ENCODE results near the gene MAGED4.
"Not testable (repeated sequence)": the region's sequence is repeated elsewhere in the genome, so short reads cannot be mapped to it uniquely, and the experiment has no call there.

Gene MAGED4, protein sequence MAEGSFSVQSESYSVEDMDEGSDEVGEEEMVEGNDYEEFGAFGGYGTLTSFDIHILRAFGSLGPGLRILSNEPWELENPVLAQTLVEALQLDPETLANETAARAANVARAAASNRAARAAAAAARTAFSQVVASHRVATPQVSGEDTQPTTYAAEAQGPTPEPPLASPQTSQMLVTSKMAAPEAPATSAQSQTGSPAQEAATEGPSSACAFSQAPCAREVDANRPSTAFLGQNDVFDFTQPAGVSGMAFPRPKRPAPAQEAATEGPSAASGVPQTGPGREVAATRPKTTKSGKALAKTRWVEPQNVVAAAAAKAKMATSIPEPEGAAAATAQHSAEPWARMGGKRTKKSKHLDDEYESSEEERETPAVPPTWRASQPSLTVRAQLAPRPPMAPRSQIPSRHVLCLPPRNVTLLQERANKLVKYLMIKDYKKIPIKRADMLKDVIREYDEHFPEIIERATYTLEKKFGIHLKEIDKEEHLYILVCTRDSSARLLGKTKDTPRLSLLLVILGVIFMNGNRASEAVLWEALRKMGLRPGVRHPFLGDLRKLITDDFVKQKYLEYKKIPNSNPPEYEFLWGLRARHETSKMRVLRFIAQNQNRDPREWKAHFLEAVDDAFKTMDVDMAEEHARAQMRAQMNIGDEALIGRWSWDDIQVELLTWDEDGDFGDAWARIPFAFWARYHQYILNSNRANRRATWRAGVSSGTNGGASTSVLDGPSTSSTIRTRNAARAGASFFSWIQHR

DNA sequence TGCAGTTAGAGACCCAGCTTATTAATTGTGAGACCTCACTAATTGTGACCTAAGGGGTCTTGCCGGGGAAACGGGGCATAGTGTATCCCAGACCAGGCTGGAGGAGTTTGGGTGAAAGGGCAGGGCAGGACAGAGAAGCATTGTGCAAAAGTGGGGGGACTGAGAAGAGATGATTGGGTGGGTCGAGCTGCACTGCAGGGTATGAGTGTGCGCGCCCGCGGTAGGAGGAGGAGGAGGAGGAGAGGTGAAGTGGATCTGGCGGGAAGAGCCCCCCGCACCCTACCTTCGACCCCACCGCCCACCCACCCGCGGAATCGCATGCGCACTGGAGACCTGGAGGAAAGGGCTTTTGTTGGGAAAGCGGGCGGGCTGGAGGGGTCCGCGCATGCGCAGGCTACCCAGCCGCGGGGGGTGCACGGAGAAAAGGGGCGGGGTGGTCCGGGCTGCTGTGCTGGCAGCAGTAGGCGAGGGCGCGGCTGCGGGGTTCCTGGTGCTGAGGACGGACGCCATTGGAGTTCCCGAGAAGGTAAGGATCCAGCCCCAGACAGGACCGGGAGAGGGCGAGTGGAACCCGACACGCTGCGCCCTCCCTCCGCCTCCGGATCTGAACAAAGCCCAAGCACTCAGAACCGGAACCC, at the start of gene MAGED4:
TSS of gene MAGED4 (plus strand) at position 449 of the 638 bp plus-strand sequence. CDS start 1,035 bp downstream, outside the sequence.
- not testable (repeated sequence) for DNase-seq (ENCODE audit: low read depth in 2 of 2)

DNA sequence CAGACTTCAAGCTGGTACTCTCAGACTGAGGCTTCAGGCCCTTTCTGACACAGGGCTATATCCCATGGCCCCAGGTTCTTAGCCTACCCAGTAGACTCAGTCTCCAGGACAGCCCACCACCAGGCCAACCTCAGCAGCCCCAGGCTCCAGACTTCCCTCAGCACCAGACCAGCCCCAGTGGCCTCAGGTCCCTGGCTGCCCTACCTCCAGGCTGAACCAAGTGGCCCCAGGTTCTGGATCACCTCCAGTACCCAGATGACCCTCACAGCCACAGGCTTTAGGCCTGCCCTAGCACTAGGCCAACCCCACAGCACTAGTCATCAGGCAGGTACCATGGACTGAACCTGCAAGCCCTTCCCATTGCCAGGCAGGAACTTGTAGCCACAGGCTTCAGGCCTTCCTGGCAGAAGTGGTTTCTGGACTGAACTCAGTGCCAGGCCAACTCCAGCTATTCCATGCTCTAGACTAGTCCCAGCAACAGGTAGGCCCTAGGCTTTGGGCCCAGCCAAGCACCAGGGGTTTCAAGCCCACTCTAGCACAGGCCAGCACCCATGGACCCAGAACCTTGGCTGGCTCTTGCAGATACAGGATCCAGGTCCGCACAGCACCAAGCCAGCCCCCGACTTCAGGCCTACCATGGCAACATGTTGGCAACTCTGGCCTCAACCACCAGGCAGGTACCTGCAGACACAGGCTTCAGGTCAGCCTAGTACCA, 45.7 kb upstream of the MAGED4 start:
- no peak for DNase-seq (ENCODE audit: low read depth in 2 of 2)

DNA sequence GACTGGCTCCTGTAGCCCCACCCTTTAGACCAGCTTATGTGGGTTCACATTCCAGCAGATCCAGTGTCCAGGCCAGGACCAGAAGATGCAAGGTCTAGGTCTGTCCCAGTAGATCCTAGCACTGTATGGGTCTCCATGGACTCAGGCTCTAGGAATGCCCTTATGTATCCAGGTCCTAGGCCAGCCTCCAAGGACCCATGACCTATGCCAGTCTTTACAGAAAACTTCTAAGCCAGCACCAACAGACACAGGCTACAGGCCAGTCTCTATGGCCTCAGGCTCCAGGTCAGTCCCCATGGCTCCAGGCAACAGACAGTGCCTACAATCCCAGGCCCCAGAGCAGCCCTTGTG, 45.2 kb upstream of the MAGED4 start:
- DNase-seq (ENCODE audit: low read depth in 2 of 2), result no peak

DNA sequence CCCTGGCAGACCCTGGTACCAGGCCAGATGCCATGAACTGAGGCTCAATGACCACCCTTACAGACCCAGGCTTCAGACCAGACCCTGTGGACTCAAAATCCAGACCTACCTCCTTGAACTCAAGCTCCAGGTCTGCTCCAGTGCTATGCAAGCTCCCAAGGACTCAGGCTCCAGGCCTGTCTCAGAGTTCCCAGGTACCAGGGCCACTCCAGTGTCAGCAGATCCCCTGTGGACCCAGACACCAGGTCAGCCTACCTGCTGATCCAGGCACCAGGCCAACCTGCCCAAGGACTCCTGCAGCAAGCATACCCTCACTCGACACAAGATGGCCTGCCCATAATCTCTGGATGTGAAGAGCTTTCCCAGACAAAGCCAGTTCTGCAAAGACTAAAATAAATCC, 44.7 kb upstream of the MAGED4 start:
- DNase-seq (ENCODE audit: low read depth in 2 of 2), result no peak

DNA sequence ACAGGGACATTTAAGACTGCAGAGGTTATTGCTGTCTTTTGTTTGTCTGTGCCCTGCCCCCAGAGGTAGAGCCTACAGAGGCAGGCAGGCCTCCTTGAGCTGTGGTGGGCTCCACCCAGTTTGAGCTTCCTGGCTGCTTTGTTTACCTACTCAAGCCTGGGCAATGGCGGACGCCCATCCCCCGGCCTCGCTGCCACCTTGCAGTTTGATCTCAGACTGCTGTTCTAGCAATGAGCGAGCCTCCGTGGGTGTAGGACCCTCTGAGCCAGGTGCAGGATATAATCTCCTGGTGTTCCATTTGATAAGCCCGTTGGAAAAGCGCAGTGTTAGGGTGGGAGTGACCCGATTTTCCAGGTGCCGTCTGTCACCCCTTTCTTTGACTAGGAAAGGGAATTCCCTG, 34.0 kb upstream of the MAGED4 start:
- DNase-seq (ENCODE audit: low read depth in 2 of 2), result not testable (repeated sequence)

DNA sequence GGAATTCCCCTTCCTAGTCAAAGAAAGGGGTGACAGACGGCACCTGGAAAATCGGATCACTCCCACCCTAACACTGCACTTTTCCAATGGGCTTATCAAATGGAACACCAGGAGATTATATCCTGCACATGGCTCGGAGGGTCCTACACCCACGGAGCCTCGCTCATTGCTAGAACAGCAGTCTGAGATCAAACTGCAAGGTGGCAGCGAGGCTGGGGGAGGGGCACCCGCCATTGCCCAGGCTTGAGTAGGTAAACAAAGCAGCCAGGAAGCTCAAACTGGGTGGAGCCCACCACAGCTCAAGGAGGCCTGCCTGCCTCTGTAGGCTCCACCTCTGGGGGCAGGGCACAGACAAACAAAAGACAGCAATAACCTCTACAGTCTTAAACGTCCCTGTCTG, 24.5 kb upstream of the MAGED4 start:
- not testable (repeated sequence) for DNase-seq (ENCODE audit: low read depth in 2 of 2)

DNA sequence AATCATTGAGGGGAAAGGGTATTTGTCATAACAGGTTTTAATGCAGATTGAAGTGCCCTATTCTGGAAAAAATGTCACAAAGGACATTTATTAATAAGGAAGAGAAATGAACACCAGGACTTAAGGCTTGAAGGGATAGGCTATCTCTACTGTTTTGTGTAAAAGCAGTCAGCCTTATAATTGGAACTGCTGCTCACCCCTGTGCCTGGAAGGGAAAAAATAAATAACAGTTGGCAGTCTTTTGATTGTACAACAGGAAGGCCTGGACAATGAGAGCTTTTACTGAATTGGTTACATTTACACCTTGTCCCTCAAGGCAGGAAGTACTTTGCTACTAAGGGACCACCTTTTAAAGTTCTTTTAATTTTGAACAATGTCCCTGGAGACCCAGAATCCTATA, 17.8 kb upstream of the MAGED4 start:
- no peak for DNase-seq (ENCODE audit: low read depth in 2 of 2)

DNA sequence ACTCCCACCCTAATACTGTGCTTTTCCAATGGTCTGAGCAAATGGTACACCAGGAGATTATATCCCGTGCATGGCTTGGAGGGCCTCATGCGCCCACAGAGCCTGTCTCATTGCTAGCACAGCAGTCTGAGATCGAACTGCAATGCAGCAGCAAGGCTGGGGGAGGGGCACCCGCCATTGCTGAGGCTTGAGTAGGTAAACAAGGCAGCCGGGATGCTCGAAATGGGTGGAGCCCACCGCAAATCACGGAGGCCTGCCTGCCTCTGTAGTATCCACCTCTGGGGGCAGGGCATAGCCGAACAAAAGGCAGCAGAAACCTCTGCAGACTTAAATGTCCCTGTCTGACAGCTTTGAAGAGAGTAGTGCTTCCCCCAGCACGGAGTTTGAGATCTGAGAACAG, 13.6 kb upstream of the MAGED4 start:
- not testable (repeated sequence) for DNase-seq (ENCODE audit: low read depth in 2 of 2)

DNA sequence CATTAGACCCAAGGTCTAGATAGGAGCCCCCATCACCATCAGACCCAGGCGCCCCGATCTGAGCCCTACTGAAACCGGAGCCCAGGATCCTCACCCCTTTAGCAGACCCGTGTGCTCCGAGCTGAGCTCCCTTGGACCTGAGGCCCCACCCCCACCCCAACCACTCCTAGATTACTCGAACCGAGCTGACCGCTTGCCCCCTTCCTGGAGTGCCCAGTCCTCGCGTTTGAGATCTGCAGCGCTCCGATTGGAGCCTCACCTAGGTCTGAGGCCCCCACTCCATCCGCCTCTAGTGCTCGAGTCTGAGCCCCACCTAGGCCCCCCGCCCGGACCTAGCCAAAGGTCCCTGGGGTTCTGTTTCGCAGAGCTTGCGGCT, 378 bp downstream of the MAGED4 start:
- DNase-seq (ENCODE audit: low read depth in 2 of 2), result not testable (repeated sequence)

DNA sequence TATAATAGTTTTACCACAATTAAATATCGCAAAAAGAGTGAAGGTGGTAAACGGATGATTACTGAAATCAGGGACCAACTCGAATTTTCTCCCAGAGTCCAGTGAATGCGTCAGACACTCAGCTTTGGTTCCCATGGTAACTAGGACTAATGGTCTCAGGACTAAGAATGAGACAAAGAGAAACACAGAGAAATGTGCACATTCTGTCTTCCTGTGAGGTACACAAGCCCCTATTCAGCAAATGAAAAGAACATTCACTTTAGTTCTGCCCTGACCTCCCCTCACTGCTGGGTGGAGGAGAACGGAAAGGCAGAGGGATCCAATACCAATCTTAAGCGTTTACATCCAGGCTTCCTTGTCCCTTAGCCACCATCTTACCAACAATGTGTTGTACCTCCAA, 26.7 kb downstream of the MAGED4 start:
- not testable (repeated sequence) for DNase-seq (ENCODE audit: low read depth in 2 of 2)

DNA sequence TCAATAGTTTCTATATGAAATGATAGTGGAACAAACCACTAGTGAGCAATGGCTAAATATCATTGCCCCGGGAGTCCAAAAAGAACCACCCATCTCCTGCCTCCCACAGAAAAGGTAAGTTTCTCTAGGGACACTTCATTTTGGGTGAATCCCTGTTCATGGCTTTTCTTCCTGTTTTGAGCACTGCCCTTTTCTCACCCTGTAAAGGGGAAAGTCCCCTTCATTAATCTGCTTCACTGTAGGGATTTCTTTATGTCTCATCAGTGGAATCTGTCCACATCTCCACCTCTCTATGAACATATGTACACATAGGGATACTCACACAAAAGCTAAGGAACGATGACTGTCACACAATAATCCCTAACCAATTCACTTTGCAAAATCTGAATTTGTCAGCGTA, 28.6 kb downstream of the MAGED4 start:
- no peak for DNase-seq (ENCODE audit: low read depth in 2 of 2)

DNA sequence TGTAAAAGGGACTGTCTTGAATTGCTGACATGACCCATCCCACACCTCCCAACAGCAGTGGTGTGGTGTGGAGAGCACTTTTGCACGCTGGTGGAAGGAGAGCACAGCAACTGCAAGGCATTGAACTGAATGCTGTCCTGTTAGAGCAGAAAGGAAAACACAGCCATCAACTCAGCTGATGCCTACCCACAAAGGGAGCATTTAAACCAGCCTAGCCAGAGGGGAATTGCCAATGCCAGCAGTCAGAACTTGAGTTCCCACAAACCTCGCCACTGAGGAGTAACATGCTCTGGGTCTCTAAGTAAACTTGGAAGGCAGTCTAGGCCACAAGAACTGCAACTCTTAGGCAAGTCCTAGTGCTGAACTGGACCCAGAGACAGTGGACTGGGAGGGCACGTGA, 31.9 kb downstream of the MAGED4 start:
- DNase-seq (ENCODE audit: low read depth in 2 of 2), result no peak

DNA sequence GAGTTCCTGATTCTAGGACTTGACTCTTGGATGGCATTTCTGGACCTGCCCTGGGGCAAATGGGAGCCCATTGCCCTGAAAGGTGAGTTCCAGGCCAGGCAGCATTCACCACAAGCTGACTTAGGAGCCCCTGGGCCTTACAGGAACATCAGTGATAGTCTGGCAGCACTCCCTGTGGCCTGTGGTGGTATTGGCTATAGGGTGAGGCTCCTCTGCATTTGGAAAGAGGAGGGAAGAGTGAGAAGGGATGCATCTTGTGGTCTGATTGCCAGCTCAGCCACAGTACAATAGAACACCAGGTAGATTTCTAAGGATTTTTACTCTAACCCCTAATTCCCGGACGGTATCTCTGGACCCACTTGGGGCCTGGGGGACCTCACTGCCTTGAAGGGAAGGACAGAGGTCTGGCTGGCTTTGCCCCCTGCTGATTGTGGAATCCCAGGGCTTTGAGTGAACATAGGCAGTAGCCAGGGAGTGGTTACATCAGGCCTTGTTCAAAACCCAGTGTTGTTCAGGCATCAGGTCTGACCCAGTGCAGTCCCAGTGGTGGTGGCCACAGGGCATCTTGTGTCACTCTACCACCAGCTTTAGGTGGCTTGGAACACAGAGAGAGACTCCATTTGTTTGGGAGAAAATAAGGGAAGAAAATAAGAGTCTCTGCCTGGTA, 32.9 kb downstream of the MAGED4 start:
- no peak for DNase-seq (ENCODE audit: low read depth in 2 of 2)

DNA sequence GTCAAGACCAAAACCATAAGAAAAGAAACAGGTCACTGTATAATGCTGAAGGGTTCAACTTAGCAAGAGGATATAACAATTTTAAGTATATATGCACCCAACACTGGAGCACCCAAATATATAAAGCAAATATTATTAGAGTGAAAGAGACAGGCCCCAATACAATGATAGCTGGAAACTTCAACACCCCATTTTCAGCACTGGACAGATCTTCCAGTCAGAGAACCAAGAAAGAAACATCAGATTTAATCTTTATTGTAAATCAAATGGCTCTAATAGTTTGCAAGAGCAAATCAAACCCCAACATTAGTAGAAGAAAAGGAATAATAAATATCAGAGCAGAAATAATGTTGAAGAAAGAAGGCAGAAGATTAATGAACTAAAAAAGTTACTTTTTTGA, 36.2 kb downstream of the MAGED4 start:
- no peak for DNase-seq (ENCODE audit: low read depth in 2 of 2)
